SK-MEL-5 (cell line): ENCODE results near the gene TMEM33. TPM values are rescaled to one million over a fixed set of nuclear protein-coding genes. Genes with fewer than 3 reads are reported as not detected.

Experiments used
- DNase-seq: peaks from one replicate; pipeline ENCODE4 v3.0.0-alpha.2; 2016; ENCODE audit warnings: low read depth, low spot score
- in situ Hi-C: cut with HindIII; loops from 2 replicates; pipeline ENCODE4 v1.10.0; 2016; ENCODE audit warnings: low sequenced_read_pairs, high pct_unique_total_duplicates, low pct_unique_long_range_greater_than_20kb
- small RNA-seq, 2 experiments: library from RNA; depleted of rRNA; stranded (forward); fragments of <200 nt; gene quantifications; one replicate each; pipeline ENCODE3, GENCODE V24; 2014
- total RNA-seq: library from RNA; depleted of rRNA; stranded (reverse); fragments of >200 nt; shearing (Covaris generic); gene quantifications from 2 replicates; pipeline ENCODE4 v1.2.3, GENCODE V29; 2014; rRNA removed

Gene TMEM33
- total RNA-seq, 1 experiment from 2014 or later = 167 TPM

DNA sequence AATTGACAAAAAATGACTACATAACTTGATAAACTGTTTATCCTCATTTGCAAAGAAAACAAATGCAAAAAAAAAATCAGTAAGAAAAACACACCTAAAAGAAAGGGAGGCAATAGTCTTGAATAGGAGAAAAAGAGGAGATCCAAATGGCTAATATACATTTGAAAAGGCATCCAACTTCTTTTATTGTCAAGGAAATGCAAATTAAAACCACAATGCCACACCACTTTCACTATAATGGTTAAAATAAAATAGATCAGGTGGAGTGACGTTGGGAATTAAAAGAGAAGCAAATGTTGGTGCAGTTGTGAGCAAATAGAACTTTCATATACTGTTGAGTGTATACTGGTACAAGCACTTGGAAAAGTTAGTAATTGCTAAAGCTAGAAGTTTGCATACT is 49.9 kb downstream of the TMEM33 start:
- in situ Hi-C loops = no loop called here
- DNase-seq = no peak

DNA sequence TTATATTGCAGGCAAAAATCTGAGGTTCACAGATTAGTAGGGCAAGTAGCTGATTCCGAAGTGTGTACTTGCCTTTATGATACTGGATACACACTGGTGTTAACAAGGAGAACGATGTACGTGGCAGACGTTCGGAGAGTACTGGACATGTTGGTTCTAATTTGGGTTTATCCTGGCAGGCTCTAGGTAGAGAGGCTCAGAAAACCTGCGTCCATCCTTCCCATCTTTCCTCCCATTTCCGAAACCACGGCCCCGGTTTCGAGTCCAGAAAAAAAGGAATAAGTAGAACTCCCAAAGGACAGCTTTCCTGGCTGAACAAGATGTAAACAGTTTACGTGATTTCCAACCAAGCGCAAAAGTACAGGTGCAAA is 54.8 kb downstream of the TMEM33 start:
- DNase-seq = no peak
- in situ Hi-C loops = no loop called here

DNA sequence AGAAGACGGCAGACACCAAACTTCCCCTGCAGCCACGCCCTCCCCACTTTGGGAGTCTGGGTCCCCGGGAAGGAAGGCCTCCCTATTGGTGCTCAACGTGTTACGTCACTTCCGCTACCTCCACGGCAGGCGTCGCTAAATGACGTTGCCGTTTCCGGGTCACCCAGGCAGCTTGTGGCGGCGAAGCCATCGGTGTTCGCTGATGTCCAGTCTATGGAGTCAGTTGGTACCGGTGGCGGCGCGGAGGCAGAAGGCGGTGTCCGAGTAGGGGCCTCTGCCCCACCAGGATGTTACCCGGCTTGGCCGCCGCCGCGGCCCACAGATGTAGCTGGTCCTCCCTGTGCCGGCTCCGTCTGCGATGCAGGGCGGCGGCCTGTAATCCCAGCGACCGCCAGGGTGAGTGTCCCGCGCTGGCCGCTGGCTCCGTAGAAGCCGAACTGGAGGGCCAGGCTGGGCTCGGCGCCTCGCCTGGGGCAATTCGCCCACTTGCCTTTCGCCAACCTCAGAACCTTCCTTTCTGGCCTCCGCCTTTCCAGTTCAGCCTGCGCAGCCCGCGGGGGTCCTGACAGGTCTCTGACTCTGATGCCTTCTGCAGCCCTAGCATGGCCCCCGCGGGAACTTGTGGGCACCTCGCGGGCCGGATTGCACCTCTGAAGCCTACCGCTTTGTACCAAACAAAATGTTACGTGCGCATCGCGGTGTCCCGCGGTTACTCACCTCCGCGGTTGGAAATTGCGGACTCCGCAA is 55.3 kb downstream of the TMEM33 start, which contains the start of gene SLC30A9:
Gene SLC30A9, plus strand, starts transcription at position 166 of the 747 bp plus-strand sequence. Its CDS starts 122 bp downstream, at position 288.
- in situ Hi-C loops = no loop called here

DNA sequence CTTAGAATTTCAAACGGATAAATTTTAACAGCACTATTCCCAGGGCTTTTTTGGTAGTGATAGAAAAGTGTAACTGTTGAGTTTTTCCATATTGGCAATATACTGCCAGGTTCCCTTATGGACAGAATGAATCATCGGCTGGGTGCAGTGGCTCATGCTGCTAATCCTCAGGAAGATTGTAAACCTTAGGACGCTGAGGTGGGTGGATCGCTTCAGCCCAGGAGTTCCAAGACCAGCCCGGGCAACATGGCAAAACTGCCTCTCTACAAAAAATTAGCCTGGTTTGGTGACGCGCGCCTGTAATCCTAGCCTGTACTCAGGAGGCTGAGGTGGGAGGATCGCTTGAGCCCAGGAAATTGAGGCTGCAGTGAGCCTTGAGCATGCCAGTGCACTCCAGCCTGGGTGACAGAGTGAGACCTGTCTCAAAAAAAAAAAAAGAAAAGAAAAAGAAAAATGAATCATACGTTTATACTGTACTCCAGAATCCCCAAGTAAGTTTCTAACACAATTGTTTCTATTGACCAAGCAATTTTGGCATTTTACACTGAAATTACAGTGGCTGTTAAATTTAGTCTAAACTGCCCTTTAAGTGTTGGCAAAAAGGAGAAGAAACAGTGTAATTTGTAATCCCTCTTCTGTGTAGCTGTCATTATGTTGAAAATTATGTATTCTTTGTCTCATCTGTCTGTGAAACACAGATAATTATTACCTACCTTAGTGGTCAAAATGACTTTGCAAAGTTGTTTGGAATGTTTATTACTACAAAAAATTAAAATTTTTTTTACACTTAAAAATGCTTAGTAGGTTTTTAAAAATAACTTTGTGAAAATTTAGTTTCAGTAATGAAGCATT is 56.9 kb downstream of the TMEM33 start:
- in situ Hi-C loops = no loop called here
- no peak for DNase-seq

More for the DNA sequence above, 55.3 kb downstream of the TMEM33 start, which contains the start of gene SLC30A9:
- peak; percentile 93 for DNase-seq

GRCh38 chr4:41992967-41993857 is 58.0 kb downstream of the TMEM33 start:
- no peak for DNase-seq
- in situ Hi-C loops = no loop called here

- in situ Hi-C loops = no loop called here
- peak; percentile 16 for DNase-seq
These were observed 59.3 kb downstream of the TMEM33 start for GRCh38 chr4:41994461-41994985.

GRCh38 chr4:41998019-41998418 is 62.8 kb downstream of the TMEM33 start:
- DNase-seq = no peak
- in situ Hi-C loops = no loop called here

DNA sequence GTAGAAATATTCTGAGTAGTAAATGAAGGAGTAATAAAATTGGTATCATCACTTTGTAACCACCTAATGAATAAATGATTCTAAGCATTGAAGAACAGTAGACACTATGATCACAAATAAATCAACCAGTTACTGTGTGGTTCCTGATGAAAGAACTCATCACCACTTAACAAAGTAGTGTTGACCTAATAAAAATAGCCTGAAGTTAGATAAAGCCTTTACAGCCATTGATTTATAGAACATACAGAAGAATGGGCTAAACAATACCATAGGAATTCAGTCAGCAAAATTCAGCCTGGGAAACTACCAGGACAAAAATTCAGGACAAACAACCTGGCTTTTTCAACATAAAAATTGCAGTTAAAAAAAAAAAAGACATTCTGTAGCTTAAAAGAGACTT is 64.1 kb downstream of the TMEM33 start:
- no peak for DNase-seq
- in situ Hi-C loops = no loop called here

DNA sequence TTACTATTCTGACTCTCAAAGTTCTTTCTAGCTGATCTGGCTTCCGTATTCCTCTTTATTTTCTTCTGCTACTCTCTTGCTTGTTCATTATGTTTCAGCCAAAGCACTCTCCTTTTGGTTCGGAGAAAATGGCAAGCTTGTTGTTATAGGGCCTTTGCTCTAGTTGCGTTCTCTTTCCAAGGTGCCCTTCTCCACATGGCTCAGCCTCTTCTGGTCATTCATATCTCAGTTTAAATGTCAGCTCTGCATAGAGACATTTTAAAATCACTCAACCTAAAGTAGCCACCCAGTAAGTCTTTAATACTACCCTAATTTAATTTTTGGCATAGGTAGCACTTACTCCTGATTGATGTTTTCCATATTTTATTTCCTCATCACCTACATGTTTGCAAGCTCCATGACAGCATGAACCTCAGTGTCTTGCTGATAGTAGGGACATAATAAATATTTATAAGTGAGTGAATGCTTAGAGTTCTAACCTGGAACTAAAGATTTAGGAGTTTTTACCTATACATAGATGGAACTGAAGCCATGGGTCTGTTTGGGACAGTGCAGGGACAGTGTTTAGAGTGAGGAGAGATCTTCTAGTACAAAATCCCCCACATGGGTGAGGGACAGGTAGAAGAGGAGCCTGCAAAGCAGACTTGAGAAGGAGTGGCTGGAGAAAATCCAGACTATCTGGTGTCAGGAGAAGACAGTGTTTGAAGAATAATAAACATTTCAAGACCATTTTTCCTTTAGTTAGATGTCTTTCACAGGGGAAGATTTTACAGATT is 73.0 kb downstream of the TMEM33 start:
- in situ Hi-C loops = no loop called here
- no peak for DNase-seq

Small RNAs within 50 kb of the gene (small RNA-seq; reads per million reads assigned to genes)
- 0 reads per million in 2 experiments for gene AC108210.2

Other genes with a start within 250 kb of the TMEM33 start
- not detected in 2 replicates for gene PHOX2B, start 186.7 kb upstream of the TMEM33 start, total RNA-seq
- 0.18 and 0.21 TPM in 2 replicates for gene DCAF4L1, start 46.3 kb downstream of the TMEM33 start, total RNA-seq
- 52.3 and 63.5 TPM in 2 replicates for gene SLC30A9, start 55.1 kb downstream of the TMEM33 start, total RNA-seq
- not detected in 2 replicates for gene BEND4, start 217.2 kb downstream of the TMEM33 start, total RNA-seq